Endothelial cell of umbilical vein (primary cell): ENCODE data around the gene JMJD6. TPM values are rescaled to one million over a fixed set of nuclear protein-coding genes. Genes with fewer than 3 reads are reported as not detected.

Source experiments
- BruUV-seq: library from RNA; stranded (reverse); fragments of 400-500 nt; replicated peaks from 2 replicates; lab custom pipeline; 2021; lab: Mats Ljungman, UMichigan
- CTCF ChIA-PET: fragments of 300-600, 350-600 bp; sonication (Branson Sonifier 250); formaldehyde crosslinking; loops from one replicate; lab custom pipeline; 2021; ENCODE audit warnings: antibody characterized with exemption, inconsistent platforms; lab: Charles Lee
- POLR2A ChIA-PET: fragments of 300-600, 350-600 bp; sonication (Branson Sonifier 250); formaldehyde crosslinking; loops from one replicate; lab custom pipeline; 2021; ENCODE audit warnings: antibody characterized with exemption, inconsistent platforms; lab: Charles Lee
- DNase-seq: peaks from one replicate; pipeline ENCODE4 v3.0.0-alpha.2; 2011; ENCODE audit warnings: low read depth, low spot score
- FAIRE-seq: peaks from 2 replicates; lab custom pipeline; 2011; peaks lifted over from hg19 to GRCh38; lab: Jason Lieb, UNC
- H2AFZ ChIP-seq: 2 replicates; pipeline ENCODE4 v1.6.0; 2012; ENCODE audit warnings: low read depth, low read length, control low read depth, inconsistent platforms
- H3K27ac ChIP-seq: 2 replicates; pipeline ENCODE4 v1.5.1; 2011; ENCODE audit warnings: low read depth, mild to moderate bottlenecking, control low read depth, low read length, moderate library complexity; ENCODE audit not compliant: insufficient read depth
- H3K27me3 ChIP-seq, 2 experiments: 2 replicates each; pipeline versions ENCODE4 v1.6.0 to v1.6.1; 2011; ENCODE audit warnings: low read length in 2 of 2, mixed read lengths in 1 of 2; ENCODE audit not compliant: control insufficient read depth in 2 of 2, insufficient read depth in 2 of 2
- H3K36me3 ChIP-seq, 2 experiments: 2 replicates in 1 of 2; 3 replicates in 1 of 2; pipeline ENCODE4 v1.5.1; 2011; ENCODE audit warnings: low read length in 2 of 2, mild to moderate bottlenecking in 1 of 2, moderate library complexity in 1 of 2; ENCODE audit not compliant: control insufficient read depth in 2 of 2, insufficient read depth in 2 of 2; ENCODE audit errors: extremely low read depth in 1 of 2
- H3K4me1 ChIP-seq: 3 replicates; pipeline ENCODE4 v1.5.1; 2011; ENCODE audit warnings: mild to moderate bottlenecking, low read length; ENCODE audit not compliant: control insufficient read depth, insufficient read depth; ENCODE audit errors: extremely low read depth
- H3K4me2 ChIP-seq: 2 replicates; pipeline ENCODE4 v1.6.1; 2011; ENCODE audit warnings: low read length, control low read depth, mixed read lengths; ENCODE audit not compliant: insufficient read depth
- H3K4me3 ChIP-seq, 3 experiments: fragments of 200-600 bp in 1 of 3; sonication (generic), shearing (Covaris generic) in 1 of 3; replicated peaks in 1 of 3; 2 replicates each; pipeline ENCODE4 v1.5.1; 2011 to 2016; ENCODE audit warnings: control low read depth in 3 of 3, low read length in 3 of 3, mild to moderate bottlenecking in 2 of 3, inconsistent platforms in 1 of 3, low read depth in 1 of 3, moderate library complexity in 1 of 3; ENCODE audit not compliant: insufficient read depth in 1 of 3
- H3K79me2 ChIP-seq: 2 replicates; pipeline ENCODE4 v1.6.0; 2012; ENCODE audit warnings: low read length, inconsistent platforms; ENCODE audit not compliant: control insufficient read depth, insufficient read depth
- H3K9ac ChIP-seq: replicated peaks from 2 replicates; pipeline ENCODE3; 2011; ENCODE audit warnings: low read length, control low read depth; ENCODE audit not compliant: insufficient read depth; ENCODE audit errors: extremely low read depth
- H3K9me1 ChIP-seq: replicated peaks from 3 replicates; pipeline ENCODE4 v1.6.0; 2011; ENCODE audit warnings: mild to moderate bottlenecking, low read length; ENCODE audit not compliant: control insufficient read depth, insufficient read depth; ENCODE audit errors: extremely low read depth
- H3K9me3 ChIP-seq: replicated peaks from 2 replicates; pipeline ENCODE4 v1.5.1; 2012; ENCODE audit warnings: low read length, inconsistent platforms; ENCODE audit not compliant: control insufficient read depth, insufficient read depth
- H4K20me1 ChIP-seq: replicated peaks from 2 replicates; pipeline ENCODE3; 2011; ENCODE audit warnings: mild to moderate bottlenecking, low read length; ENCODE audit not compliant: control insufficient read depth, insufficient read depth; ENCODE audit errors: extremely low read depth
- CTCF ChIP-seq, 2 donors: IDR thresholded peaks; 1 replicate in 1 of 2; 2 replicates in 1 of 2; pipeline ENCODE4 v1.5.1; 2011; ENCODE audit warnings: low read length in 2 of 2, mild to moderate bottlenecking in 2 of 2, moderate library complexity in 2 of 2, control low read depth in 1 of 2, inconsistent platforms in 1 of 2, low read depth in 1 of 2; ENCODE audit not compliant: insufficient read depth in 1 of 2; ENCODE audit errors: extremely low read depth in 1 of 2
- EZH2 ChIP-seq: IDR thresholded peaks from 2 replicates; pipeline ENCODE4 v1.6.1; 2012; ENCODE audit warnings: borderline replicate concordance, low read depth, mild to moderate bottlenecking, moderate library complexity, low read length, inconsistent platforms; ENCODE audit not compliant: severe bottlenecking
- FOS ChIP-seq: IDR thresholded peaks from 2 replicates; pipeline ENCODE4 v1.6.1; 2011; ENCODE audit warnings: mild to moderate bottlenecking, low read length, moderate library complexity, borderline replicate concordance; ENCODE audit not compliant: insufficient read depth
- GATA2 ChIP-seq: IDR thresholded peaks from 2 replicates; pipeline ENCODE4 v1.7.0; 2011; ENCODE audit warnings: low read depth, mild to moderate bottlenecking, moderate library complexity, mixed read lengths, low read length; ENCODE audit not compliant: insufficient read length, insufficient read depth
- JUN ChIP-seq: IDR thresholded peaks from 2 replicates; pipeline ENCODE4 v1.6.1; 2011; ENCODE audit warnings: borderline replicate concordance, low read depth; ENCODE audit not compliant: insufficient read length, insufficient read depth
- MAX ChIP-seq: IDR thresholded peaks from 2 replicates; pipeline ENCODE4 v1.6.1; 2011; ENCODE audit not compliant: insufficient read depth, insufficient read length
- POLR2A ChIP-seq: IDR thresholded peaks from 2 replicates; pipeline ENCODE4 v1.6.1; 2012; ENCODE audit warnings: low read depth, mild to moderate bottlenecking, control low read depth, low read length
- POLR2AphosphoS5 ChIP-seq: IDR thresholded peaks from 2 replicates; pipeline ENCODE4 v1.6.1; 2012; ENCODE audit warnings: low read depth, mild to moderate bottlenecking, control low read depth, low read length, moderate library complexity; ENCODE audit not compliant: insufficient read depth
- dilution Hi-C: fragments of 300-500 bp; cut with MboI; formaldehyde crosslinking; loops from one replicate; pipeline ENCODE4 v1.15.0; 2019; ENCODE audit warnings: low sequenced_read_pairs; ENCODE audit not compliant: extremely low pct_ligation_motif_present
- intact Hi-C: fragments of 100-400 bp; cut with micrococcal nuclease; formaldehyde crosslinking; loops from one replicate; pipeline ENCODE4 v1.10.0; 2022
- polyA plus RNA-seq, 4 experiments: library from polyadenylated mRNA; depleted of rRNA in 3 of 4; stranded (reverse) in 3 of 4; unstranded in 1 of 4; fragments of >200 nt; gene quantifications; 2 replicates each; pipeline versions ENCODE4 v1.2.1 to v1.2.3, GENCODE V29; 2011 to 2012; ENCODE audit warnings: missing spikeins in 1 of 4
- total RNA-seq: library from RNA; stranded (reverse); gene quantifications from 2 replicates; pipeline ENCODE4 v1.2.3, GENCODE V29; 2021

Gene JMJD6
- total and polyA plus RNA-seq, 2 donors (not counting 3 experiments of a cell fraction or from before 2014, with no cell fraction given): 19.8 to 36.6 TPM

GRCh38 chr17:76702941-76703637 is 23.3 kb downstream of the JMJD6 start:
- TF ChIP-seq CTCF (IDR thresholded peaks at IDR 0.05; ENCODE audit: extremely low read depth in 1 of 2, insufficient read depth in 1 of 2, low read depth in 1 of 2, low read length in 2 of 2): no peak
- no peak for TF ChIP-seq MAX
- TF ChIP-seq FOS: no peak
- TF ChIP-seq EZH2: no peak
- TF ChIP-seq POLR2A: no peak
- no peak for TF ChIP-seq GATA2
- TF ChIP-seq POLR2AphosphoS5: no peak
- no peak for TF ChIP-seq JUN
- Histone ChIP-seq H3K79me2 (peaks cover 75% of the 10 kb centered on the region), H4K20me1 (no peaks in the 10 kb centered on the region), H3K4me3 (no peak overlapping the region), H3K4me2 (no peak overlapping the region), H2AFZ (no peak overlapping the region), H3K27ac (no peak overlapping the region), H3K9me1 (no peaks in the 10 kb centered on the region), H3K36me3 (no peaks in the 10 kb centered on the region), H3K9me3 (no peaks in the 10 kb centered on the region), H3K9ac (no peak overlapping the region), H3K27me3 (no peaks in the 10 kb centered on the region), H3K4me1 (peaks cover 14% of the 10 kb centered on the region)
- DNase-seq (no peak), FAIRE-seq (no peak)
- ChIA-PET CTCF (interaction anchor here (1.1 to 1.8 kb wide), 4 partner anchors 11 to 22 kb away, joined by 3 to 9 read pairs (median 4); no protein-coding TSS in a partner anchor), POLR2A (no interaction called here)
- dilution Hi-C loops: no loop called here
- intact Hi-C loops: no loop called here
- no TSS peak for BruUV-seq
